C4-2B (cell line): ENCODE data around the gene TRIP10.

Experiments
- H3K27ac ChIP-seq: fragments of 450-650 bp; 2 replicates; pipeline ENCODE4 v1.5.1; 2017
- ZFX ChIP-seq: fragments of 450-650 bp; IDR thresholded peaks from 2 replicates; pipeline ENCODE4 v1.6.1; 2017
- TF ChIP-seq, protein P1 (sequence below): fragments of 450-650 bp; conservative IDR thresholded peaks from 2 replicates; pipeline ENCODE4 v1.5.1; 2017; ENCODE audit warnings: mild to moderate bottlenecking

The TRIP10 gene

DNA sequence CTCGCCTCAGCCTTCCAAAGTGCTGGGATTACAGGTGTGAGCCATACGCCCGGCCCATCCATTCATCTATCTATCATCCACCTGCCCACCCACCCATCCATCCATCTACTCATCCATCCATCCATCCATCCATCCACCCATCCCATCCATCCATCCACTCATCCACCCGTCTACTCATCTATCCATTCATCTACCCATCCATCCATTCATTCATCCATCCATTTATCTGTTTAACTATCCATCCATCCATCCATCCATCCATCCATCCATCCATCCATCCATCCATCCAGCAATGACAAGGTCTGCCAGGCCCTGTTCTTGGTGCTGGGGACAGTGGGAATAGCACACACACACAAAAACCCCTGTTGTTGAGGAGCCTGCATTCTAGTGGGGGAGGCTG is 37.5 kb downstream of the TRIP10 start:
- TF ChIP-seq, protein P1, sequence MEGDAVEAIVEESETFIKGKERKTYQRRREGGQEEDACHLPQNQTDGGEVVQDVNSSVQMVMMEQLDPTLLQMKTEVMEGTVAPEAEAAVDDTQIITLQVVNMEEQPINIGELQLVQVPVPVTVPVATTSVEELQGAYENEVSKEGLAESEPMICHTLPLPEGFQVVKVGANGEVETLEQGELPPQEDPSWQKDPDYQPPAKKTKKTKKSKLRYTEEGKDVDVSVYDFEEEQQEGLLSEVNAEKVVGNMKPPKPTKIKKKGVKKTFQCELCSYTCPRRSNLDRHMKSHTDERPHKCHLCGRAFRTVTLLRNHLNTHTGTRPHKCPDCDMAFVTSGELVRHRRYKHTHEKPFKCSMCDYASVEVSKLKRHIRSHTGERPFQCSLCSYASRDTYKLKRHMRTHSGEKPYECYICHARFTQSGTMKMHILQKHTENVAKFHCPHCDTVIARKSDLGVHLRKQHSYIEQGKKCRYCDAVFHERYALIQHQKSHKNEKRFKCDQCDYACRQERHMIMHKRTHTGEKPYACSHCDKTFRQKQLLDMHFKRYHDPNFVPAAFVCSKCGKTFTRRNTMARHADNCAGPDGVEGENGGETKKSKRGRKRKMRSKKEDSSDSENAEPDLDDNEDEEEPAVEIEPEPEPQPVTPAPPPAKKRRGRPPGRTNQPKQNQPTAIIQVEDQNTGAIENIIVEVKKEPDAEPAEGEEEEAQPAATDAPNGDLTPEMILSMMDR = no peak
- TF ChIP-seq ZFX = no peak
- no peak overlapping the region for H3K27ac ChIP-seq

DNA sequence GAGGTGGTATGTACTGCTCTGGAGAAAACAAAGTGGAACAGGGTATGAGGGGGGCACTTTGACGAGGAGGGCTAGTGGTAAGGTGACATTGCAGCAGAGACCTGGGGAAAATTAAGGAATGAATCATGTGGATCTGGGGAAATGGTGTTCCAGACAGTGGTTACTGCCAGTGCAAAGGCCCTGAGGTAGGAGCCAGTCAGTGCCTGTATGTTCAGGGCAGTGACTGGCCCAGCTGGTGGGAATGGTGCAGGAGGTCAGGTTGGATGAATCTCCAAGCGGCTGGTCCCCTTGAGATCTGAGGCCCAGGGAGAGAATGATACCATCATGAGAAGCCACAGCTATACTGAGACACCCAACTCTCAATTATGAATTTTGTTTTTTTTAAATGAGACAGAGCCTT is 38.0 kb downstream of the TRIP10 start:
- TF ChIP-seq ZFX = no peak
- TF ChIP-seq, protein P1 = no peak
- no peak overlapping the region for H3K27ac ChIP-seq

- H3K27ac ChIP-seq = no peak overlapping the region
- TF ChIP-seq ZFX = no peak
- TF ChIP-seq, protein P1 = no peak
Observed at GRCh38 chr19:6778386-6778785, 38.9 kb downstream of the TRIP10 start.

DNA sequence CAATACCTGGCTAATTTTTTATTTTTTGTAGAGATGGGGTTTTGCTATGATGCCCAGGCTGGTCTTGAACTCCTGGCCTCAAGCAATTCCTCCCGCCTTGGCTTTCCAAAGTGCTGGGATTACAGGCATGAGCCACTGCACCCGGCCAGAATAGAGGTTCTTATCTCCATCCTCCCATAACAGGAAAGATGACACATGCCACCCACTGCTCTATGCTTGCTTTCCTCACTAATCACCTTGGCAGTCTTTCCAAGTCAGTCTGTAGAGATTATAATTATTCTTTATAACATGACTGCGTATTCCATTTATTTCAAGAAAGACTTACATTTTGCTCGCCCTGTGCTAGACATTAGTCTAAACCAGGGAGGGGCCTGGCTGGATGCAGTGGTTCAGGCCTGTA is 39.7 kb downstream of the TRIP10 start:
- H3K27ac ChIP-seq = no peak overlapping the region
- TF ChIP-seq, protein P1 = no peak
- TF ChIP-seq ZFX = no peak

DNA sequence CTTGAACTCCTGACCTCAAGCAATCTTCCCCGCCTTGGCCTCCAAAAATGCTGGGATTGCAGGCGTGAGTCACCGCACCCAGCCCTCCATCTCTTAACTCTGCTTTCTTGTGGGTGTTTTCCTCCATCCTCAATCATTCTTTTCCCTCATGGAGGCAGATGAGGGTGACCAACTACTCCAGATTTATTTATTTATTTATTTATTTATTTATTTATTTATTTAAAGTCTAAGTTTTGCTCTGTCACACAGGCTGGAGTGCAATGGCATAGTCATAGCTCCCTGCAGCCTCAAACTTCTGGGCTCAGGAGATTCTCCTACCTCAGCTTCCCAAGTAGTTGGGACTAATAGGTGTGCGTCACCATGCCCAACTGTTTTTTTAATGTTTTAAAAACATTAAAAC is 47.9 kb downstream of the TRIP10 start:
- no peak overlapping the region for H3K27ac ChIP-seq
- TF ChIP-seq, protein P1 = no peak
- TF ChIP-seq ZFX = no peak

DNA sequence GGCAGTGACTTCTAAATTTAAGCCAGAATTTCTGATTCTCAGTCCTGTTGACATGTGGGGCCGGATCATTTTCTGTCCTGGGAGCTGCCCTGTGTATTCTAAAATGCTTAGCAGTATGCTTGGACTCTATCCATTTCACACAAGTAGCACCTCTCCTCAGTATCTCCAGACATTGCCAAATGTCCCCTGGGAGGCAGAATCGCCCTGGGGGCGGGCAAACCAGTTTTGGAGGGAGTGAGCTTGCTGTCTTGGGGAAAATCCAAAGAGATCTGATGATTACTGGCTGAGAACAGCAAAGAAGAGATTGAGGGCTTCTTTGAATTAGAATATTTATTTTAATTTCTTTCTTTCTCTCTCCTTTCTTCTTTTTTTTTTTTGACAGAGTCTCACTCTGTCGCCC is 49.4 kb downstream of the TRIP10 start:
- TF ChIP-seq, protein P1 = no peak
- no peak for TF ChIP-seq ZFX
- H3K27ac ChIP-seq = peak overlapping the region; percentile 41

DNA sequence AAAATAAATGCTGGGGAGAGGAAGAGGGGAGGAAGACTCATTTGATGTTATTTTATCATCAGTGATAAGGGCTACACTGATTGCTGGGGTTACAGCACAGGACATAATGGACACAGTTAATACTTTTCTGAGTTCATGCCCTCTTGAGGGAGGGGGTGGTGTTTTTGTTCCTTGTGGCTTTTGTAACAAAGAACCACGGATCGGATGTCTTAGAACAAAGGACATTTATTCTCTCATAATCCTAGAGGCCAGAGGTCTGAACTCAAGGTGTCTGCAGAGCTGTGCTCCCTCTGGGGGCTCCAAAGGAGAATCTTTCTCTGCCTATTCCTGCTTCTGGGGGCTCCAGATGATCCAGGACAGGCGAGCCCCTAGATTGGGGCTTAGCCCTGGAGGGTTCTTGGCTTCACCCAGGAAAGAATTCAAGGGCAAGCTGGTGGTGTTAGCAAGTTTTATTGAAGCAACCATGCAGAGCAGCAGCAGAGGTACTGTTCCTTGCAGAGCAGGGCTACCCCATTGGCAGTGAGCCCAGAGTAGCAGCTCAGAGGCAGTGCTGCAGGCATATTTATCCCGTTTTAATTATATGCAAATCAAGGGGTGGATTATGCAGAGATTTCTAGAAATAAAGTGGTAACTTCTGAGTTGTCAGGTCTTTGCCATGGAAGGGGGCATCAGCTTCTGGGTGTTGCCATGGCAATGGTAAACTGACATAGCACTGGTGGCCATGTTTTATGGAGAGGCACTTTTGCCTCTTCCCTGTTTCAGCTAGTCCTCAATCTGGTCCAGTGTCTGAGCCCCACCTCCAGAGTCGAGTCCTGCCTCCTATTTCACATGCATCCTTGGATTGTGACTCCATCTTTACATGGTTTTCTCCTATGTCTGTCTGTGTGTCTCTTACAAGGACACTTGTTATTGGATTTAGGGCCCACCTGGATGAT is 51.0 kb downstream of the TRIP10 start:
- TF ChIP-seq, protein P1 = no peak
- no peak for TF ChIP-seq ZFX
- no peak overlapping the region for H3K27ac ChIP-seq
